Occipital lobe (tissue), 2 donors: ENCODE measurements around the gene SPINDOC. TPM values are rescaled to one million over a fixed set of nuclear protein-coding genes. Genes with fewer than 3 reads are reported as not detected.
A peak's percentile ranks its signal among the peaks of the same experiment; 100 is the strongest.
"Not testable (repeated sequence)": the region's sequence is repeated elsewhere in the genome, so short reads cannot be mapped to it uniquely, and the experiment has no call there.

ENCODE experiments used
- DNase-seq: peaks from one replicate; lab custom pipeline; 2025; lab: John Stamatoyannopoulos, UW
- total RNA-seq: library from RNA; depleted of rRNA; stranded (reverse); fragments of >200 nt; gene quantifications from one replicate; pipeline ENCODE4 v1.2.3, GENCODE V29; 2014

The SPINDOC gene
- total RNA-seq, 1 donor from 2014 or later, result 12.2 TPM

GRCh38 chr11:63854696-63855095, 41.4 kb downstream of the SPINDOC start:
- no peak for DNase-seq

GRCh38 chr11:63855975-63856374, 42.7 kb downstream of the SPINDOC start:
- no peak for DNase-seq

GRCh38 chr11:63858628-63859550, 45.6 kb downstream of the SPINDOC start:
- no peak for DNase-seq

GRCh38 chr11:63862923-63863322, 49.7 kb downstream of the SPINDOC start:
- DNase-seq, result no peak

GRCh38 chr11:63863620-63864019, 50.4 kb downstream of the SPINDOC start:
- DNase-seq, result not testable (repeated sequence)

GRCh38 chr11:63866211-63866610, 53.0 kb downstream of the SPINDOC start:
- DNase-seq, result no peak

GRCh38 chr11:63867511-63867910, 54.3 kb downstream of the SPINDOC start:
- DNase-seq, result no peak

- DNase-seq, result no peak
Observed at GRCh38 chr11:63868399-63869064, 55.3 kb downstream of the SPINDOC start.

- no peak for DNase-seq
Observed at GRCh38 chr11:63869171-63869591, 55.9 kb downstream of the SPINDOC start.

GRCh38 chr11:63869683-63870082, 56.4 kb downstream of the SPINDOC start:
- DNase-seq, result no peak

GRCh38 chr11:63870351-63871140, 57.3 kb downstream of the SPINDOC start:
- no peak for DNase-seq

- DNase-seq, result peak; percentile 80
Observed at GRCh38 chr11:63871962-63872799, 58.9 kb downstream of the SPINDOC start.

GRCh38 chr11:63872800-63873197, 59.5 kb downstream of the SPINDOC start:
- DNase-seq, result no peak

- no peak for DNase-seq
Observed at GRCh38 chr11:63873311-63873710, 60.1 kb downstream of the SPINDOC start.

GRCh38 chr11:63874511-63874910, 61.3 kb downstream of the SPINDOC start:
- DNase-seq, result no peak

GRCh38 chr11:63875506-63876065, 62.3 kb downstream of the SPINDOC start:
- DNase-seq, result no peak

GRCh38 chr11:63876616-63877015, 63.4 kb downstream of the SPINDOC start:
- DNase-seq, result no peak
